WTC11 (cell line): ENCODE measurements around the gene CPEB1. TPM values are rescaled to one million over a fixed set of nuclear protein-coding genes. Genes with fewer than 3 reads are reported as not detected.
A peak's percentile ranks its signal among the peaks of the same experiment; 100 is the strongest.

Experiments used
- ATAC-seq: fragments of 200-7000 bp; cut with Tn5 transposase; 2 replicates; pipeline ENCODE4 v1.10.0; 2021; ENCODE audit warnings: mild to moderate bottlenecking, moderate library complexity
- CTCF ChIA-PET: fragments of 300-600 bp; sonication (Branson Sonifier 250); formaldehyde crosslinking; loops from one replicate; lab custom pipeline; 2021; ENCODE audit warnings: antibody characterized with exemption; lab: Charles Lee
- POLR2A ChIA-PET: fragments of 350-600 bp; sonication (Branson Sonifier 250); formaldehyde crosslinking; loops from one replicate; lab custom pipeline; 2021; ENCODE audit warnings: antibody characterized with exemption; lab: Charles Lee
- DNase-seq: peaks from one replicate; pipeline ENCODE4 v3.0.0; 2021; ENCODE audit warnings: low spot score
- H3K27ac Mint-ChIP-seq: 2 replicates; pipeline ENCODE4 v1.8.0; 2021; ENCODE audit warnings: mixed read lengths
- H3K27me3 Mint-ChIP-seq: 2 replicates; pipeline ENCODE4 v1.8.0; 2021; ENCODE audit warnings: low read depth, mild to moderate bottlenecking, moderate library complexity, mixed read lengths
- H3K36me3 Mint-ChIP-seq: 2 replicates; pipeline ENCODE4 v1.8.0; 2021; ENCODE audit warnings: mixed read lengths
- H3K4me1 Mint-ChIP-seq: 2 replicates; pipeline ENCODE4 v1.8.0; 2022; ENCODE audit warnings: mixed read lengths
- H3K4me3 Mint-ChIP-seq: 2 replicates; pipeline ENCODE4 v1.8.0; 2021; ENCODE audit warnings: mild to moderate bottlenecking, moderate library complexity, mixed read lengths
- H3K9me3 Mint-ChIP-seq: 2 replicates; pipeline ENCODE4 v1.8.0; 2021; ENCODE audit warnings: mixed read lengths
- ATF2 ChIP-seq: sonication (generic); formaldehyde crosslinking; IDR thresholded peaks from 2 replicates; pipeline ENCODE4 v1.8.1; 2022; ENCODE audit warnings: low read depth, missing genetic modification reagents, borderline replicate concordance
- CREB1 ChIP-seq: sonication (generic); formaldehyde crosslinking; IDR thresholded peaks from 2 replicates; pipeline ENCODE4 v1.8.0; 2023; ENCODE audit warnings: mild to moderate bottlenecking, missing genetic modification reagents
- E2F1 ChIP-seq: sonication (generic); formaldehyde crosslinking; IDR thresholded peaks from 2 replicates; pipeline ENCODE4 v1.8.0; 2022; ENCODE audit warnings: mild to moderate bottlenecking, missing genetic modification reagents
- E2F5 ChIP-seq: sonication (generic); formaldehyde crosslinking; IDR thresholded peaks from 2 replicates; pipeline ENCODE4 v1.8.1; 2022; ENCODE audit warnings: mild to moderate bottlenecking, moderate library complexity, missing genetic modification reagents
- ELF4 ChIP-seq: sonication (generic); formaldehyde crosslinking; IDR thresholded peaks from 2 replicates; pipeline ENCODE4 v1.8.1; 2022; ENCODE audit warnings: low read depth, mild to moderate bottlenecking, moderate library complexity, missing genetic modification reagents
- EMX1 ChIP-seq: fragments of 250-450 bp; sonication (Bioruptor Pico); IDR thresholded peaks from 2 replicates; pipeline ENCODE4 v1.8.0; 2021; ENCODE audit warnings: mild to moderate bottlenecking
- ESRRA ChIP-seq: sonication (generic); formaldehyde crosslinking; IDR thresholded peaks from 2 replicates; pipeline ENCODE4 v1.8.1; 2022; ENCODE audit warnings: mild to moderate bottlenecking, missing genetic modification reagents, borderline replicate concordance
- ETV6 ChIP-seq: sonication (generic); formaldehyde crosslinking; IDR thresholded peaks from 2 replicates; pipeline ENCODE4 v1.8.1; 2022; ENCODE audit warnings: mild to moderate bottlenecking, missing genetic modification reagents
- IRF2 ChIP-seq: sonication (generic); formaldehyde crosslinking; IDR thresholded peaks from 2 replicates; pipeline ENCODE4 v1.8.0; 2022; ENCODE audit warnings: low read depth, missing genetic modification reagents, borderline replicate concordance
- JAZF1 ChIP-seq: fragments of 250-450 bp; sonication (Bioruptor Pico); IDR thresholded peaks from 2 replicates; pipeline ENCODE4 v1.9.0; 2021; ENCODE audit warnings: moderate library complexity, mild to moderate bottlenecking, inconsistent platforms
- JUN ChIP-seq: sonication (generic); formaldehyde crosslinking; IDR thresholded peaks from 2 replicates; pipeline ENCODE4 v1.8.0; 2023; ENCODE audit warnings: mild to moderate bottlenecking, missing genetic modification reagents
- KAT7 ChIP-seq: sonication (generic); formaldehyde crosslinking; IDR thresholded peaks from 2 replicates; pipeline ENCODE4 v1.8.1; 2023; ENCODE audit warnings: missing genetic modification reagents, mild to moderate bottlenecking, borderline replicate concordance
- MAX ChIP-seq: sonication (generic); formaldehyde crosslinking; IDR thresholded peaks from 2 replicates; pipeline ENCODE4 v1.8.0; 2022; ENCODE audit warnings: mild to moderate bottlenecking, missing genetic modification reagents
- MYBL2 ChIP-seq: sonication (generic); formaldehyde crosslinking; IDR thresholded peaks from 2 replicates; pipeline ENCODE4 v1.8.1; 2023; ENCODE audit warnings: mild to moderate bottlenecking, moderate library complexity, missing genetic modification reagents
- NFE2L1 ChIP-seq: sonication (generic); formaldehyde crosslinking; IDR thresholded peaks from 2 replicates; pipeline ENCODE4 v1.8.1; 2023; ENCODE audit warnings: missing genetic modification reagents
- NR1H2 ChIP-seq: sonication (generic); formaldehyde crosslinking; IDR thresholded peaks from 2 replicates; pipeline ENCODE4 v1.9.0; 2021; ENCODE audit warnings: mild to moderate bottlenecking, moderate library complexity, missing genetic modification reagents
- NR2C2 ChIP-seq: sonication (generic); formaldehyde crosslinking; IDR thresholded peaks from 2 replicates; pipeline ENCODE4 v1.8.0; 2022; ENCODE audit warnings: mild to moderate bottlenecking, missing genetic modification reagents
- PREB ChIP-seq: sonication (generic); formaldehyde crosslinking; IDR thresholded peaks from 2 replicates; pipeline ENCODE4 v1.8.1; 2022; ENCODE audit warnings: mild to moderate bottlenecking, missing genetic modification reagents, moderate library complexity, borderline replicate concordance
- RORB ChIP-seq: fragments of 250-450 bp; sonication (Bioruptor Pico); IDR thresholded peaks from 2 replicates; pipeline ENCODE4 v1.9.0; 2021; ENCODE audit warnings: mild to moderate bottlenecking
- SOX15 ChIP-seq: fragments of 250-450 bp; sonication (Bioruptor Pico); IDR thresholded peaks from 2 replicates; pipeline ENCODE4 v1.9.0; 2021; ENCODE audit warnings: mild to moderate bottlenecking
- SP1 ChIP-seq: sonication (generic); formaldehyde crosslinking; conservative IDR thresholded peaks from 2 replicates; pipeline ENCODE4 v1.8.1; 2022; ENCODE audit warnings: missing genetic modification reagents
- USF2 ChIP-seq: sonication (generic); formaldehyde crosslinking; IDR thresholded peaks from 2 replicates; pipeline ENCODE4 v1.8.1; 2023; ENCODE audit warnings: mild to moderate bottlenecking, missing genetic modification reagents, moderate library complexity
- ZMAT4 ChIP-seq: fragments of 250-450 bp; sonication (Bioruptor Pico); IDR thresholded peaks from 2 replicates; pipeline ENCODE4 v1.9.0; 2021; ENCODE audit warnings: mild to moderate bottlenecking
- ZNF263 ChIP-seq: sonication (generic); formaldehyde crosslinking; IDR thresholded peaks from 2 replicates; pipeline ENCODE4 v1.8.1; 2022; ENCODE audit warnings: low read depth, mild to moderate bottlenecking, moderate library complexity, missing genetic modification reagents
- ZNF416 ChIP-seq: fragments of 250-450 bp; sonication (Bioruptor Pico); IDR thresholded peaks from 2 replicates; pipeline ENCODE4 v1.9.0; 2021; ENCODE audit warnings: mild to moderate bottlenecking, inconsistent platforms
- ZNF423 ChIP-seq: fragments of 250-450 bp; sonication (Bioruptor Pico); IDR thresholded peaks from 2 replicates; pipeline ENCODE4 v2.1.2; 2022; ENCODE audit warnings: mild to moderate bottlenecking, moderate library complexity
- ZSCAN18 ChIP-seq: fragments of 250-450 bp; sonication (Bioruptor Pico); IDR thresholded peaks from 2 replicates; pipeline ENCODE4 v2.1.2; 2022; ENCODE audit warnings: mild to moderate bottlenecking, moderate library complexity
- total RNA-seq: library from RNA; stranded (reverse); gene quantifications from 3 replicates; pipeline ENCODE4 v1.2.3, GENCODE V29; 2021

CPEB1 gene
- total RNA-seq, 1 experiment from 2014 or later: 2.5 TPM

- POLR2A ChIA-PET: interaction anchor here (0.6 to 0.7 kb wide), 2 partner anchors 18 to 323 kb away, joined by 3 to 5 read pairs; partner anchors contain the start of genes EFL1 and SAXO2
These were observed 62.1 kb downstream of the CPEB1 start for GRCh38 chr15:82585072-82585471.

GRCh38 chr15:82580713-82581112 is 66.5 kb downstream of the CPEB1 start:
- ChIA-PET CTCF (no interaction called here), POLR2A (no interaction called here)
- Mint-ChIP-seq H3K27me3 (peaks cover 3% of the 10 kb centered on the region), H3K9me3 (no peaks in the 10 kb centered on the region), H3K4me3 (no peak overlapping the region), H3K27ac (no peak overlapping the region), H3K36me3 (no peaks in the 10 kb centered on the region), H3K4me1 (peaks cover 9% of the 10 kb centered on the region)
- TF ChIP-seq E2F1: no peak
- no peak for TF ChIP-seq RORB (CRISPR knock-in tag)
- no peak for TF ChIP-seq ZMAT4
- TF ChIP-seq ZNF263: no peak
- no peak for TF ChIP-seq IRF2 (CRISPR knock-in tag)
- TF ChIP-seq CREB1 (CRISPR knock-in tag): no peak
- ATAC-seq (no peak), DNase-seq (no peak)

More at GRCh38 chr15:82585072-82585471, 62.1 kb downstream of the CPEB1 start:
- CTCF ChIA-PET: interaction anchor here (0.8 to 2.0 kb wide), 6 partner anchors 13 to 264 kb away, joined by 3 to 8 read pairs (median 6); partner anchors contain the start of gene RPS17
- peaks cover 29% of the 10 kb centered on the region for H3K4me1 Mint-ChIP-seq
- H3K9me3 Mint-ChIP-seq: no peaks in the 10 kb centered on the region
- no peaks in the 10 kb centered on the region for H3K36me3 Mint-ChIP-seq
- no peaks in the 10 kb centered on the region; the same call in 1 of the 2 replicates for H3K27me3 Mint-ChIP-seq
- DNase-seq: no peak
- no peak overlapping the region; the same call in 1 of the 2 replicates for H3K4me3 Mint-ChIP-seq
- TF ChIP-seq NFE2L1 (CRISPR knock-in tag) (no peak), ZSCAN18 (no peak), SP1 (CRISPR knock-in tag) (no peak), KAT7 (CRISPR knock-in tag) (no peak), ESRRA (CRISPR knock-in tag) (no peak), ETV6 (CRISPR knock-in tag) (no peak), MYBL2 (no peak), NR1H2 (CRISPR knock-in tag) (no peak), JUN (CRISPR knock-in tag) (no peak), RORB (CRISPR knock-in tag) (no peak), NR2C2 (CRISPR knock-in tag) (no peak), ZNF416 (no peak), ATF2 (no peak), JAZF1 (CRISPR knock-in tag) (no peak), ELF4 (CRISPR knock-in tag) (no peak)
- H3K27ac Mint-ChIP-seq: peak overlapping the region; percentile 47; the same call in 1 of the 2 replicates
- ATAC-seq: peak; percentile 55

GRCh38 chr15:82575335-82575734 is 71.8 kb downstream of the CPEB1 start:
- peaks cover 7% of the 10 kb centered on the region for H3K27me3 Mint-ChIP-seq
- H3K36me3 Mint-ChIP-seq: no peaks in the 10 kb centered on the region
- no peak overlapping the region for H3K4me3 Mint-ChIP-seq
- H3K4me1 Mint-ChIP-seq: peaks cover 15% of the 10 kb centered on the region
- DNase-seq (no peak), ATAC-seq (no peak)
- ChIA-PET POLR2A (no interaction called here), CTCF (no interaction called here)
- H3K9me3 Mint-ChIP-seq: no peaks in the 10 kb centered on the region
- no peak overlapping the region for H3K27ac Mint-ChIP-seq
- TF ChIP-seq ZNF423 (CRISPR knock-in tag) (no peak), EMX1 (CRISPR knock-in tag) (no peak), E2F5 (CRISPR knock-in tag) (no peak), SOX15 (no peak), ZMAT4 (no peak), MAX (CRISPR knock-in tag) (no peak), PREB (CRISPR knock-in tag) (no peak), USF2 (CRISPR knock-in tag) (no peak), SP1 (CRISPR knock-in tag) (no peak)
